ENCODE results near the gene SLC4A11.
A peak's percentile ranks its signal among the peaks of the same experiment; 100 is the strongest.
"Not testable (repeated sequence)": the region's sequence is repeated elsewhere in the genome, so short reads cannot be mapped to it uniquely, and the experiment has no call there.

The SLC4A11 gene

DNA sequence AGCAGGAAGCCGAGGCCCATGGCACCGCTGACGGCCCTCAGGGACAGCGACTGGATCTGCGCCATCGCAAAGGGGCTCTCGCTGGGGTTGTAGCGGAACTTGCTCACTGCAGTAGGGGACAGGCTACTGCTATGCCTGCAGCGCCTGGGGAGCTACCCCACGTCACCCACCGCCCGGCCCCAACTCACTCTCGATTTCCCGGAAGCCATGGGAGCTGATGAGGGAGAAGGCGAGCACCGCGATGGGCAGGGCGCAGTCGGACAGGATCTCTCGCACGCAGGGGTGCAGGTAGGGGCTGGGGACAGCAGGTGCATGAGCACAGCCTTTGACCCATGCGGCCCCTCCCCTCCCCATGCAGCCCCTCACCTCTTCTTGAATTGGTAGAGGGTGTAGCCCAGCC is 9.8 kb downstream of the SLC4A11 start:
- DNase-seq (ENCODE audit: insufficient read length, low spot score) = no peak
- FAIRE-seq = no peak

DNA sequence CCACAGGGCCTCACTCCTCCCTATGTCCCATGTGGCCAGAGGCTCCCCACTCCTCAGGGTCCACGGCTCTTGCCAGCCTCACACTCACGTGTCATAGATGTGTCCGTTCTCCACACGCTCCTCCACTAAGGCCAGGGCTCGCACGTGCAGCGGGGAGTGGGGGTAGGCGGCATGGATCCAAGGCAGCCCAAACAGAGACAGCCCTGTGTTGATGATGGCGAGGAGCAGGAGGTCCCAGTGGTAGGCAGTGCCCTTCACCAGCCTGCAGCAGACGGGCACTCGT is 10.3 kb downstream of the SLC4A11 start:
- FAIRE-seq (no peak), DNase-seq (ENCODE audit: insufficient read length, low spot score) (no peak)

DNA sequence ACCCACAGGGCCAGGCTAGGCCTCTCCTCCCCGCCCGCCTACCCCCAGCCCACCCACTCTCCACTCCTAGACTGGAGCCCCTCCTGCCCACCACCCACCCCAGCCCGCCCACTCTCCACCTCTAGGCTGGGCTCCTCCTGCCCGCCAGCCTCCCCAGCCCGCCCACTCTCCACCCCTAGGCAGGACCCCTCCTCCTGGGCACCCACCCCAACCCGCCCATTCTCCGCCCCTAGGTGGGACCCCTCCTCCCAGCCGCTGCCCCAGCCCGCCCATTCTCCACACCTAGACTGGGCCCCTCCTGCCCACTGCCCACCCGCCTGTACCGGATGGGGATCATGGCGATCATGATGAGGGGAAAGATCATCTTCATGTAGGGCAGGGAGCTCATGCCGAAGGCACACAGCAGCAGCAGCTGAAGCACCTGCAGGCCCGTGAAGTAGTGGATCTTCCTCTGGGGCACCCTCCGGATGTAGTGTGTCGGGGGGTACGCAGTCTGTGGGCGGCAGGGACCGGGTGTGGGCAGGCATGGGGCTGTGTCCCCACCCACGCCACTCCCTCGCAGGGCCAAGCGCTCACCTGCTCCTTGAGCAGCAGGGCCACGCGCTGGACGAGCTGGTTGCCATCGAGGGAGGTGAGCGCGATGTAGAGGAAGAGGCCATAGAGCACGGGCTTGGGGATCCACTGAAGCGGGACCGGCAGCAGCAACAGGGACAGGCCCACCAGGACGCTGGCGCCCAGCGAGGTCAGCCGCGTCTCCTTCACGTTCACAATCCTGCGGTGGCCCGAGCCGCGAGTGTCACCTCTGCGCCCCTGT is 10.8 kb downstream of the SLC4A11 start:
- DNase-seq (ENCODE audit: insufficient read length, low spot score) (no peak), FAIRE-seq (no peak)

DNA sequence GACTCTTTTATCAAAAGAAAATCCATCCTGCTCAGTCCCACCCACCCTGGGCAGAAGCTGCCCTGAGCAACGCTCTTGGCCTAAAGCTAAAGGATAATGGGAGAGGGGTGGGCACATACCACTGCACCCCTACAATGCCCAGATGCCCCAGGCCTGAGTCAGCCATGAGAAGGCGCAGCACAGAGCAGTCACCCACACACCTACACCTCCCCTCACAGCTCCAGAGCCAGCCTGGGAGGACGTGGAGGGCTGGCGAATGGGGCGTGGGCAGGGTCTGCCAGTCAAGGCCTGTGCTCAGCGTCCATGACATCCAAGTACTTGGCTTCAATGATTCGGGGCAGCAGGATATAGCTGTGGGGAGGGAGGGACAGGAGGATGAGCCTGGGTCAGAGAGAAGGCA is 11.5 kb downstream of the SLC4A11 start:
- DNase-seq (ENCODE audit: insufficient read length, low spot score) (no peak), FAIRE-seq (no peak)

DNA sequence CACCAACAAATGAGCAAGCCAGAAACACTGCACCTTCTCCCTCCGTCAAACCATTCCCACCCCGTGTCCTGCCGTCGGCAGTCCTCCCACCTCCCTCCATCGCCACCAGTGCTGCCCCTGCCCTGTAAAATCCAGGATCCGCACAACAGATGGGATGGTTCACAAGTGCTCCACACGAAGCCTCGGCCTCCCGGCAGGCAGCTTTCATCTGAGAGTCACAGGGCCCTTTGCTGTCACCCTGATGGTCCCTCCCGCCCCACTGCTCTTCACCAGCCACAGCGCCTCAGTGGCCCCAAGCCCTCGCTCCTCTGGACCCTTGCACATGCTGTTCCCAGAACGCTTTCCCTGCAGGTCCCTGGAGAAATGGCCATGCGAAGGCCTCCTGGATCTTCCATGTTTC is 12.1 kb downstream of the SLC4A11 start:
- FAIRE-seq (no peak), DNase-seq (ENCODE audit: insufficient read length, low spot score) (no peak)

DNA sequence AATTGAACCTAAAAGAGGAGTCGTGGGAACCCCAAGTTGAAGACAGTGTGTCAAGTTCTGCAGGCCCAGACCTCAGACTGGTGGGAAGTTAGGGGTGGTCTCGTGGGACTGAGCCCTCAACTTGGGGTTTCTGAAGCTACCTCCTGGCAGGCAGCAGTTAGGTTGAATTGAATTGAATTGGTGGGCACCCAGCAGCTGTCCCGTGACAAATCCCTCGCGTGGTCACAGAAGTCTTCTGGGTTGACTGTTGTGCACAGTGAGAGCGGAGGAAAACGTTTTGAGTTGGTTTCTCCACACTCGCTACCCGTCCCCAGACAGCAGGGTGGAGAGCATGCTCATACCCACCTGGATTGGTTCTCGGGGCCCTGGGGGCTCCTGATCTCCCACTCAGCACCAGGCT is 12.9 kb downstream of the SLC4A11 start:
- FAIRE-seq = no peak

DNA sequence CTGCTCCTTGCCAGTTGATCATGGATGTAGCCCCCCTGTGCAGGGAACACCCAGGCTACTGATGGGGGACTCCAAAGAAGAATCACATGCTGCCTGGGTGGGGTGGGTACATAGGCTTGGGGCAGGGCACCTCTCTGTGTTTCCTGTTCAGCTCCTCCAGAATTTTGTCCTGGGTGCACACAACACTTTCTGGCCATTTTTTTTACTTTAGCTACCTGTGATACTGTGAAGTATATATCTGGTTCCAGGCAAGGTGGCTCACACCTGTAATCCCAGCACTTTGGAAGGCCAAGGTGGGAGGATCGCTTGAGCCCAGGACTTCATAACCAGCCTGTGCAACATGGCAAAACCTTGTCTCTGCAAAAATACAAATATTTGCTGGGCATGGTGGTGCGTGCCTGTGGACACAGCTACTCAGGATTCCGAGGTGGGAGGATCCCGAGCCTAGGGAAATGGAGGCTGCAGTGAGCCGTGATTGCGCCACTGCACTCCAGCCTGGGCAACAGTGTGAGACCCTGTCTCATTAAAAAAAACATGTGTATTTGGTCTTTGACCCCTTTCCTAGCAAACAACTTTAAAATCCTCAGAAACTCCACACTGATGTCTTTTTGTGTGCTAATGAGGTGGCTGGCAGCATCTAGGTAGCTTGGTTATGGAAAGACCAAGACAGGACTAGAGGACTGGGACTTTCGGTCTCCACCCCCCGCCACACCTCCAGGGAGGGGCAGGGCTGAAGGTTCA is 14.1 kb downstream of the SLC4A11 start:
- FAIRE-seq = no peak
- no peak for DNase-seq (ENCODE audit: insufficient read length, low spot score)

More for the DNA sequence above, 12.9 kb downstream of the SLC4A11 start:
- no peak for DNase-seq (ENCODE audit: insufficient read length, low spot score)

DNA sequence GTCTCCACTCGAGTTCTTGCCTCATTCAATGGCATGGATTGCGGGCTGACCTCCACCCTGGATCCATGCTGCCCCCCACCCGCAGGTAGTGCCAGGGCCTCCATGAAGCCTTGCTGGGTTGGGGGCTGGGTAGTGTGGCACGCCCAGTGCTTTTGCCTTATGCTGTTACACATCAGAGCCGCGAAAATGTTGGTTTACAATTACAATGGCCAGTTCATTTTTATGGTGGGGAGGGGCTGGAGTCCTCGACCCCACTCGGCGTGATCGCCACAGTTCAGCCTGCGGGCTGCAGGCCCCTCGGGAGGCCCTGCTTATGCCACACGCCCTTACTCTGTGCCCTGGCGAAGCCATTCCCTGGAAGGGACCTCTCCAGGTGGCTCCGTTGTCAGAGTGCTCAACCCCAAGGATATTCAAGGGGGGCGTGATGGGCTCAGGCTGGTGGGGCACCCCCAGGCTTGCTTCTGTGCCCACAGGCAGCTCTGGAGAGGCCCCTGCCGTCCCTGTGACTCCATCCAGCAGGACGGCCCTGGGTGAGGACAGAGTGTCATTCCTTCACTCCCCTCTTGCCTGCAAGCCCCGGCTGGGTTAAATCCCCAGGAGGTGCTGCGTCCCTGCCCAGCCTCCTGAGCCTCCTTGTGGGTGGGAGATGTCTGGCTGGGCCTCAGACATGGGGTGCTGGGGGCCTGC is 14.9 kb downstream of the SLC4A11 start:
- no peak for DNase-seq (ENCODE audit: insufficient read length, low spot score)
- FAIRE-seq = no peak

DNA sequence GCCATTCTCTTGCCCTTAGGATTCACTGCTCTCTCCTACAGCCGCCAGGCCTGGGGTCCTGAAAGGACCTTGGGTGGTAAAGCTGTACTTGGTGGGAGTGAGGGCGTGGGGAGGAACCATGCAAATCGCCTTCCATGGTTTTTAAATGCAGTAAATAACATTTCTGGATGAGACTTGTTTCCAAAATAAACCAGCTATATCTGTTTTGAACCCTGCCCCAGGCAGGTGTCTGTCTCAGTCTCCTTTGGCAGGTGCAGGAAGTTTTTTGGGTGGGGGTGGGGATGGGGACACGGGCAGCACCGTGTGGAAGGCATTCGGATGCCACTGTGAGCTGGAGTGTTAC is 15.4 kb downstream of the SLC4A11 start:
- FAIRE-seq (no peak), DNase-seq (ENCODE audit: insufficient read length, low spot score) (no peak)

DNA sequence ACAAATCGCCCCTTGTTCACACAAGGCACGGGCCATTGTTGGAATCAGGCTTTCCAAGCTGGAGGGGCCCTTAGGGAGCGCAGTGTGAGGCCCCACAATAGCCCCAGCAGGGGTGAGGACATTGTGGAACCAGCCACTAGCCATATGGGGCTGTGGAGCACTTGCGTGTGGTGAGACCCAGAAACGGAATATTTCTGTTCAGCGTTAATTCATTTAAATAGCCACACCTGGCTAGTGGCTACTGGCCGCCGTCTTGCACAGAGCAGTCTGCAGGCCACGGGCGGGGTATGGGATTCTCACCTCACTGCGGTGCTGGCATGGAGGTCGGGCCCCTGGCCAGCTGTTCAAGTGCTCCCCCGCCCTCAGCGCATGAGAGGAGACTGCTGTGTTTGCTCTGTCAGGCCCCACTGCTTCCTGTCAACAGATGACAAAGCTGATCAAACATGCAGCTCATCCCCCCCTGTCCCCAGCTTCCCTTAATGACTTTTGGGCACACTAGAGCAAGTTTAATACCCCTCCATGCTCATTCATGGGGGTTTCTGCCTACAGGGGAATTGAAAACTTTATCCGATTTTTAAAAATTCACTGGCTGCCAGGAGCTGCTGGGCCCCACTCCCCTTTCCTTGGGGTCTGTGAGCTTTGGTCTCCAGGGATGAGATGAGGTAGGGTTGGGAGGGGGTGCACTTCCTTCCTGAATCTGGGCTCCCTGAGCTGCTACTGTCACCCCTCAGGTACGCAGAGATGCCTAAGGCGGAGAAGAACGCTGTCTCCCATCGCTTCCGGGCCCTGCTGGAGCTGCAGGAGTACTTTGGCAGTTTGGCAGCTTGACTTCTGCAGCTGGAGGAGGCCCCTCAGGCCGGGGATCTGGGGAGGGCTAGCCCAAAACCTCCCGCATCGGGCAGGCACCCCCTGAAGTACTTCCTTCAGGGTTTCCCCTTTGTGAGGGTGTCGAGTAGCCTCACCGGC is 16.1 kb downstream of the SLC4A11 start:
- DNase-seq (ENCODE audit: insufficient read length, low spot score) (no peak), FAIRE-seq (no peak)

DNA sequence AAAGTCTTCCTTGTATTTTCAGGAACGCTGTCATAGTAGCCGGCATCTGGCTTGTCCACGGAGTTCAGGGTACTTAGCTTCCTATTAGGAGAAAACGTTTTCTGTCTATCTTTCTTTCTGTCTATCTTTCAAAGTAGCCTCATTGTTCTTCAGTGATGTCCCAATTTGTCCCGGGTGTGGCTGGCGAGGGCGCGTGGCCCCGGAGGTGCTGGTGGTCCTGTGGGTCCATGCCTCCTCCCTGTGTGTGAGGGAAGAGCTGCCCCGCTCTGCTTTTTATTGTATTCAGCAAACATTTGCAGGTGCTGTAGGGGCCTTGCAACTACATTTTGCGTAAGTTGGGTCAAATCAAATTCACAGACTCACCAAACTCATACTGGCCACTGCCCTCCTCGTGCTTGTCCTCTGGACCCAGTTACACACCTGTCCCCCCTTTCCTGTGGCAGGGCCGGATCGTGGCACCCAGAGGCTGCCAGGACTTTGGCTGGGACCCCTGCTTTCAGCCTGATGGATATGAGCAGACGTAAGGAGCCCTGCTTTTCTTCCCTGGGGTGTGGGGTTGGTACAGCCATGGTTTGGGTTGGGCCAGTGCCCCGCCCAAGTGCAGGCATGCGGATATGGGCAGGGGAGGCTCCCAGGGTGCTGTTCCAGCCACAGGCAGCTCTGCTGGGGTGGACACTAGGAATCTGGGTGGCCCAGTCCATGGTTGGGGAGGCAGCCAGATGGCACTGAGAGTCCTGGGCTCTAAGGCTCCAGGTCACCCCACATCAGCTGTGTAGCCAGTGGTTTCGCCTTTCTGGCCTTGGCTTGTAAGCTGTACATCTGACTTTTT is 17.4 kb downstream of the SLC4A11 start:
- no peak for DNase-seq (ENCODE audit: insufficient read length, low spot score)
- no peak for FAIRE-seq

DNA sequence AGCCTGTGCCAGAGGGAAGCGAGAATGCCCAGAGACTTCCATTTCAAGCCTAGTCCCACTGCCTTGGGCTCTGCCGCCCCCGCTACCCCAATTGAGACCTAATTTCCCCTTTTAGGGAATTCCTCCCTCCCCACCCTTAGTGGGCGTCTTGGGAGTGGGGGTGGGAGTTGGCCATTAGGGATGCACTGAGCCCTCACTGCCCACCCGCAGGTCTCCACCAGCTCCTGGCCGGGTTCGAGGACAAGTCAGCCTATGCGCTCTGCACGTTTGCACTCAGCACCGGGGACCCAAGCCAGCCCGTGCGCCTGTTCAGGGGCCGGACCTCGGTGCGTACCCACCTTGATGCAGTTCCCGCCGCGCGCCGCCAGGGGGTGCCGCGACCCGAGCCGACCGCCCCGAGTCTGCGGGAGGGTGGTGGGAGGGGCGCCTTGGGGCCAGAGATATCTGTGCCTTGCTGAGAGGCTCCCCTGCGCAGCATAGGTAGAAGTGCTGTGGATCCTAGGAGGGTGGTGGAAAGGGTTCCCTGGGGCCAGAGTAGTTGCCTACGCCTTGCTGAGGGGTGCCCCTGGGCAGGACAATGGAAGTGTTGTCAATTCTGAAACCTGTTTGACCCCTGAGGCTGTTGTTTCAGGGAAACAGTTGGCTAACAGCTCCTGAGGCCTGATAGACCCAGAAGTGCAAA is 20.5 kb downstream of the SLC4A11 start:
- FAIRE-seq = peak; percentile 52
- peak; percentile 85 for DNase-seq (ENCODE audit: insufficient read length, low spot score)

DNA sequence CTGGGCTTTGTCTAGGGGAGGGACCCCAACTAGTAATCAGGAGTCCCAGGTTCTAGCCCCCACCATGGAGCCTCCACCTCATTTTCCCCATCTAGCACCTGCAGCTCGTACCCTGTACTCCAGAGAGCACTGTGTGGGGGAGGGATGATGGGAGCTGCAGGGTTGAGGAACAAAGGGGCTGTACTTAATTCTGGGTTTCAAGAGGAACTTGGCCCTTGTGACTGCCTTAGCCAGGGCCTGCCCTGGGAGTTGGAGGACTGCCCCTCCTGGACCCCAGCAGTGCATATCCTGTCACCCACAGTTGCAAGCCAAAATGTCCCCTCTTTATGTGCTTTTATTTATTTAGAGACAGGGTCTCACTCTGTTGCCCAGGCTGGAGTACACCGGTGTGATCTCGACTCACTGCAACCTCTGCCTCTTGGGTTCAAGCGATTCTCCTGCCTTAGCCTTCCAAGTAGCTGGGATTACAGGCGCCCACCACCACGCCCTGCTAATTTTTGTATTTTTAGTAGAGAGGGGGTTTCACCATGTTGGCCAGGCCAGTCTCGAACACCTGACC is 23.6 kb downstream of the SLC4A11 start:
- DNase-seq (ENCODE audit: insufficient read length, low spot score); FAIRE-seq: not testable (repeated sequence)

DNA sequence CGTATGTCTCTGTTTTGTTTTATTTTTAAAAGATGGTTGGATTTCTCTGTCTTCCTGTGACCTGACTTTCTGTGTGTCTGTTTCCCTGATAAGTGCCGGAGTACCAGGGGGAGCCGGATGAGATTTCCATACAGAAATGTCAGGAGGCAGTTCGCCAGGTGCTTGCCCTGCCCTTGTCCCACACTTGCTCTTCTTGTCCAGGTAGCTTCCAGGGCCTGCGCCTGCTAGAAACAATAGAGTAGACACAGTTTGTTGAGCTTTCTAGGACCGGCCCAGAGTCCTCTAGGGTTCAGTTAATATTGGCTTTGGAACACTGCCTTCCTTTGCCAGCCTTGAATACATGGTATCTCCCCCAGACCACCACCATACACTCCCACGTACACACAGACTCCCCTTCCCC is 25.8 kb downstream of the SLC4A11 start:
- FAIRE-seq (no peak), DNase-seq (ENCODE audit: insufficient read length, low spot score) (no peak)

DNA sequence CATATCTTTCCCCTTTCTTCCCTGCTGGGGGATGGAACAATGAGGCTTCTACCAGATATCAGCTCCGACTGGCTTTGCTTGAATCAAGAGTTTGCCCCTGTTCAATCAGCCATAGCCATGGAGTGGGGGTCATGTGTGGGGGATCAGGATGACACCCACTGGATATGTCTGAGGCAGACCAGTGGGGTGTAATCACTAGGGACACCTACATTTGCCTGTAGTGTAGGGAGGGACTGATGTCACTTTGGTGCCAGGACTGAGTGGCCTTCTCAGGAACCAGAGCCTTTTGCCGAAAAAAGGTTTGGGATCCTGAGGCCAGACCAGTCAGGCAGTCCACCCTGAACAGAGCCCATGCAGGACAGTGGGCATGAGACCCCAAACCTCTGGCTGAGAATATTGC is 28.6 kb downstream of the SLC4A11 start:
- FAIRE-seq (peak; percentile 8), DNase-seq (ENCODE audit: insufficient read length, low spot score) (no peak)

DNA sequence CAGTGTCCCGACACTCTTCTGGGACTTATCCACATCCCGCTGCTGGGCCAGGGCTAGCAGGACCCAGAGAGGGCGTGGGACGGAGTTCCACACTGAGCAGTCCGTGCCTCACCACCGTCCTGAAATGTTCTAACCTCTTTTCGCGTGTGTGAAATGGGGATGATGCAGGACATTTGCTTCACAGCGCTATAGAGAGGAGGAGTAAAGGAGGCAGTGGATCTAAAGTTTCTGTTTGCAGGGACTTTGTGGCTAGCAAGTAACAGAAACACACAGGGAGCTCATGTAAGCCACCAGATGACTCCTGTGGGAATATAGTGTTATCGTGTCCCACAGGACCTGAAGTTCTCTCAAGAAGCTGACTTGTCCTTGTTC is 29.1 kb downstream of the SLC4A11 start:
- peak; percentile 70 for FAIRE-seq
- DNase-seq (ENCODE audit: insufficient read length, low spot score) = no peak

DNA sequence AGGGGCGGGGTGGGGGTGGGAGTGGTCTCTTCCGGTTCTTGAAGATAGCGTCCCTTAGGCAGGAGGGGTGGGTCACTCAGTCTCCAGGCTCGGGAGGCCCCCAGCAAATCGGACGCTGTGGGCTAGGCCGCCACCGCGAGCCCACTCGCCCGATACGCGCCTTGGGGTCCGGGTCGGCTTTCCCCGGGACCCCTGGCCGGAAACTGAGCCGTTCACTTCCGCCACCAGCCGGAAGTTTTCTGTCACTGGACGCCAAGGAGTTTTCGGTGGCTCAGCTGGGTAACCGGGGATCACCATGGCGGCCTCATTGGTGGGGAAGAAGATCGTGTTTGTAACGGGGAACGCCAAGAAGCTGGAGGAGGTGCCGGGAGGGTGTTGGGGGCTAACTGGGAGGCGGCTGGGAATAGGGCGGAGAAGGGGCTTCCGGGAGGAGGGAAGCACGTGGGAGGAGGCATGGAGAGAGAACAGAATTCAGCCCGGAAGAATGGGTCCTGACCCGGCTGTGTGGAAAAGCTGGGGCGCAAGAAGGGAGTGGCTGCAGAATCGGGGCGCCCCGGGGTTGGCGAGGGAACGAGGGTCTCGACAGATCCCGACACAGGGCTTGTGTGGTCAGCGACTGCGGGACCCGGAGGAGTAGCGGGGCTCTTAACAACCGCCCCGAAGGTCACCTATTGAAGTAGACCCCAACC is 29.6 kb downstream of the SLC4A11 start, which contains the start of gene ITPA:
ITPA (plus strand) TSS at position 242 of the 689 bp plus-strand sequence; CDS start at position 296, 54 bp downstream.
- FAIRE-seq (peak; percentile 89), DNase-seq (ENCODE audit: insufficient read length, low spot score) (peak; percentile 74)

DNA sequence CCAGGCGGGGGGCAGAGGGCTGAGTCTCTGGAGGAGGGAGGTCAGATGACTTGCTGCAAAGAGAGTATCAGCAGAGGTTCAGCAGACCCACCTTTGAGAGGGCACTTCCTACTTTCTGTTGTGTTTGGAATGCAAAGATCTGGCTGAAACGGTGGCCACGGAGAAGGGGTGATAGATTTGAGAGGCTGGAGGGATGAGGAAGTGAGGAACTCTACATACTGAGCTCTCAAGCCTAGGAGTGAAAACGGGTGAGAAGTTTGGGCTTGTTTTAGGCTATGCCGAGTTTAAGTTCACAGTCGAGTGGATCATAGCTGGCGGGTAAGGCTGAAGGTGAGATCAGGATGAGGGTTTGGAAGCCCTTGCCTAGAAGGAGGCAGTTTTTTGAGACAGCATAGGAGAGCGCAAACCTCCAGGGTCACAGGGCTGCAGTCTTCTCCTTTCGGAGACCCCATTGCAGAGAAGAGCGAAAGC is 30.2 kb downstream of the SLC4A11 start:
- FAIRE-seq = peak; percentile 82
- no peak for DNase-seq (ENCODE audit: insufficient read length, low spot score)

Data from GM19239 (cell line).